DND-41 (cell line): ENCODE results near the gene INTS1.

Experiments used
- EZH2 ChIP-seq: IDR thresholded peaks from 3 replicates; pipeline ENCODE4 v1.6.1; 2012; ENCODE audit warnings: borderline replicate concordance, low read depth, mild to moderate bottlenecking, moderate library complexity, low read length, inconsistent platforms; ENCODE audit not compliant: severe bottlenecking
- TF ChIP-seq, protein P1 (sequence below): IDR thresholded peaks from 2 replicates; pipeline ENCODE4 v1.5.1; 2012; ENCODE audit warnings: borderline replicate concordance, low read length, moderate library complexity, mild to moderate bottlenecking; ENCODE audit not compliant: poor library complexity, severe bottlenecking; ENCODE audit errors: extremely low read depth

DNA sequence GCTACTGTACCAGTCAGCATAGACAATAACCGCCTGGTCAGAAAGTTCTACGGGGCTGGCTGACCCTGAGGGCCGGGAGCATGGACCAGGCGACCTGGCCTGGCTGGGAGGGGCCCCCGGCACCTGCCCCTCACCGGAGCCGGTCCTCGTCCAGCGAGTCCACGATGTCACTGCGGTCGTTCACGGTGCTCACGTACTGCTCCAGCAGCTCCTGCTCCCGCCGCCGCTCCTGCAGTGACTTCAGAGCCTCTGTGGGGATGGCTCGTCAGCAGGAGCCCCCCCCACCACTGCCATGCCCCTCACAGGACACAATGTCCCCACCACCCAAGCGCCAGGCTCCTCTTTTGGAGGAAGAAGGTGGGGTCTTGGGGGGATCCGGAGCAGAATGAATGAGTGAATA lies 67.6 kb downstream of the INTS1 start:
- TF ChIP-seq, protein P1, sequence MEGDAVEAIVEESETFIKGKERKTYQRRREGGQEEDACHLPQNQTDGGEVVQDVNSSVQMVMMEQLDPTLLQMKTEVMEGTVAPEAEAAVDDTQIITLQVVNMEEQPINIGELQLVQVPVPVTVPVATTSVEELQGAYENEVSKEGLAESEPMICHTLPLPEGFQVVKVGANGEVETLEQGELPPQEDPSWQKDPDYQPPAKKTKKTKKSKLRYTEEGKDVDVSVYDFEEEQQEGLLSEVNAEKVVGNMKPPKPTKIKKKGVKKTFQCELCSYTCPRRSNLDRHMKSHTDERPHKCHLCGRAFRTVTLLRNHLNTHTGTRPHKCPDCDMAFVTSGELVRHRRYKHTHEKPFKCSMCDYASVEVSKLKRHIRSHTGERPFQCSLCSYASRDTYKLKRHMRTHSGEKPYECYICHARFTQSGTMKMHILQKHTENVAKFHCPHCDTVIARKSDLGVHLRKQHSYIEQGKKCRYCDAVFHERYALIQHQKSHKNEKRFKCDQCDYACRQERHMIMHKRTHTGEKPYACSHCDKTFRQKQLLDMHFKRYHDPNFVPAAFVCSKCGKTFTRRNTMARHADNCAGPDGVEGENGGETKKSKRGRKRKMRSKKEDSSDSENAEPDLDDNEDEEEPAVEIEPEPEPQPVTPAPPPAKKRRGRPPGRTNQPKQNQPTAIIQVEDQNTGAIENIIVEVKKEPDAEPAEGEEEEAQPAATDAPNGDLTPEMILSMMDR: no peak
- no peak for TF ChIP-seq EZH2
